Ishikawa (cell line): ENCODE measurements around the gene PPP4R4.

Experiments used
- EP300 ChIP-seq: IDR thresholded peaks from 2 replicates; pipeline ENCODE4 v1.6.1; 2012; ENCODE audit warnings: borderline replicate concordance
- YY1 ChIP-seq: IDR thresholded peaks from 2 replicates; pipeline ENCODE4 v1.6.1; 2012; ENCODE audit warnings: low read depth

- no peak for TF ChIP-seq EP300
- no peak for TF ChIP-seq YY1
Observed at GRCh38 chr14:94309721-94310120, 135.6 kb downstream of the PPP4R4 start.
